Stomach (tissue), 9 donors: Measurements from ENCODE around the gene SF3A1. TPM values are rescaled to one million over a fixed set of nuclear protein-coding genes. Genes with fewer than 3 reads are reported as not detected.

ENCODE experiments used
- DNase-seq, 2 donors: peaks; one replicate each; pipeline versions ENCODE4 v3.0.0 to v3.0.0-alpha.2; 2013 to 2019
- H3K27ac ChIP-seq, 5 donors: fragments of 200-600 bp in 4 of 5; sonication (generic) in 4 of 5; one replicate each; pipeline ENCODE4 v1.5.1; 2013 to 2019; ENCODE audit warnings: mild to moderate bottlenecking in 1 of 5, moderate library complexity in 1 of 5
- H3K27me3 ChIP-seq, 3 donors: fragments of 200-600 bp; sonication (generic); one replicate each; pipeline ENCODE4 v1.5.1; 2017 to 2019; ENCODE audit warnings: mixed run types in 1 of 3
- H3K36me3 ChIP-seq, 4 donors: fragments of 200-600 bp; sonication (generic); 1 replicate in 3 of 4; 2 replicates in 1 of 4; pipeline ENCODE4 v1.5.1; 2016 to 2019
- H3K4me1 ChIP-seq, 4 donors: fragments of 200-600 bp; sonication (generic); one replicate each; pipeline ENCODE4 v1.5.1; 2016 to 2019
- H3K4me3 ChIP-seq, 4 donors: fragments of 200-600 bp; sonication (generic) in 3 of 4; one replicate each; pipeline ENCODE4 v1.5.1; 2016 to 2019; ENCODE audit warnings: mild to moderate bottlenecking in 1 of 4
- H3K9me3 ChIP-seq, 4 donors: fragments of 200-600 bp; sonication (generic); one replicate each; pipeline ENCODE4 v1.5.1; 2016 to 2019
- EP300 ChIP-seq: sonication (generic); formaldehyde crosslinking; IDR thresholded peaks from one replicate; pipeline ENCODE4 v1.6.1; 2017; ENCODE audit warnings: antibody characterized with exemption
- POLR2A ChIP-seq, 4 donors: fragments of 450-650 bp; IDR thresholded peaks; one replicate each; pipeline ENCODE4 v1.6.1; 2016; ENCODE audit warnings: antibody characterized with exemption in 4 of 4, control low read depth in 2 of 4, mild to moderate bottlenecking in 1 of 4, moderate library complexity in 1 of 4
- POLR2AphosphoS5 ChIP-seq, 3 donors: sonication (generic); formaldehyde crosslinking; IDR thresholded peaks; one replicate each; pipeline ENCODE4 v1.6.1; 2016; ENCODE audit warnings: antibody characterized with exemption in 3 of 3
- WGBS, 5 donors: extraction: QIAGEN DNeasy Blood & Tissue Kit in 3 of 5; methylation state at CpG; one replicate each; pipeline versions ENCODE4 v1.1.5 to v1.1.7; 2013 to 2018; 5-methylcytosine and 5-hydroxymethylcytosine counted together
- intact Hi-C: fragments of 100-400 bp; cut with DNase I; formaldehyde crosslinking; loops from one replicate; pipeline ENCODE4 v1.15.1; 2023; ENCODE audit warnings: low total_unique reads
- polyA plus RNA-seq, 3 donors: library from polyadenylated mRNA; stranded (reverse); fragments of 200-250 nt; gene quantifications; one replicate each; pipeline ENCODE4 v1.2.3, GENCODE V29; 2013
- total RNA-seq, 5 donors: library from RNA; depleted of rRNA; stranded (reverse); fragments of >200 nt; gene quantifications; one replicate each; pipeline versions ENCODE4 v1.1.0 to v1.2.3, GENCODE V29; 2014 to 2016
- TF ChIP-seq, protein P1 (sequence below), 7 experiments: fragments of 450-650 bp in 4 of 7; fragments of 200-600 bp in 3 of 7; sonication (generic) in 3 of 7; IDR thresholded peaks; one replicate each; pipeline ENCODE4 v1.5.1; 2016 to 2019; ENCODE audit warnings: antibody characterized with exemption in 7 of 7, control low read depth in 2 of 7, mild to moderate bottlenecking in 1 of 7
- donor health status: healthy with polysubstance abuse.
- donor health status: Bipolar disorder and iron deficiency.
- donor health status: healthy.

The SF3A1 gene
- total and polyA plus RNA-seq, 8 donors = 13.6 to 316 (median 30.6) TPM

DNA sequence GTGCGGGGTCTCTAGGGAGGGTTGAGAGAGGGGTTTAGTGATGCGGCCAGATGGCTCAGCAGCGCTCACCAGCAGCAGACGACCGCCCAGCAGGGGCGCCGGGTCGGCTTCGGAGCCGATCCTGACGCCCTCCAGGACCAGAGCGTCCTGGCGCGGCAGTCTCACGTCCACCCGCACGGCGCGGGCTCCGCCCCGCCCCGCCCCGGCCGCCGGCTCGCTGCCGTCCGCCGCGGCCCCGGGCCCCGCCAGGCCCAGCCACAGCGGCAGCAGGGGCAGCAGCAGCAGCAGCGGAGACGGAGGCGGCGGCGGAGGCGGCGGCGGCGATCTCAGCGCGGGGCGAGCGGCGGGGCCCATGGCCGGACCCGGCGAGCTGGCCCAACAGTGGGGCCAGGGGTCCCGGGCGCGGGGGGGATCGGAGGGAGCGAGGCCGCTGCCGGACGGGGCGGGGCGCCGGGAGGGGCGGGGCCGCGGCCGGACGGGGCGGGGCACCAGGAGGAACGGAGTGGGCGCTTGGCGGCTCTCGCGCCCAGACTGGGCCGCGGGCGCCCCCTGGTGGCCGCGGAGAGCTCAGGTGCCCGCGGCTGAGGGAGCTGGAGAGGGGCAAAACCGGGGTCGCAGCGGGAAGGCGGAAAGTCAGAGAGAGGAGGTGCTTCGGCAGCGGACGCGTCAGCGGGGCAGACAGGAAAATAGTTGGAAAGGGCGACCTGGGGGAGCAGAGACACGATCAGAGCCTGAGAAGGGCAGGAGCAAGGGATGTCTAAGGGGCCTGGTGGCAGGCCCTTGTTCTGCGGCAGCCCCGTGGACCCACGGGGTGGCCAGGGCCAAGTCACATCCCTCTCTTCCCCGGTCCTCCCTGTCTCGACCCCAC lies 30.5 kb upstream of the SF3A1 start, which contains the start of gene RNF215:
TSS of gene RNF215 (minus strand) at position 452 of the 868 bp plus-strand sequence. CDS start at position 354, 98 bp downstream.
- TF ChIP-seq POLR2AphosphoS5 (IDR thresholded peaks at IDR 0.05) (peak in 1 of 3 donors; percentile 31), POLR2A (IDR thresholded peaks at IDR 0.05) (no peak), EP300 (no peak)
- TF ChIP-seq, protein P1, sequence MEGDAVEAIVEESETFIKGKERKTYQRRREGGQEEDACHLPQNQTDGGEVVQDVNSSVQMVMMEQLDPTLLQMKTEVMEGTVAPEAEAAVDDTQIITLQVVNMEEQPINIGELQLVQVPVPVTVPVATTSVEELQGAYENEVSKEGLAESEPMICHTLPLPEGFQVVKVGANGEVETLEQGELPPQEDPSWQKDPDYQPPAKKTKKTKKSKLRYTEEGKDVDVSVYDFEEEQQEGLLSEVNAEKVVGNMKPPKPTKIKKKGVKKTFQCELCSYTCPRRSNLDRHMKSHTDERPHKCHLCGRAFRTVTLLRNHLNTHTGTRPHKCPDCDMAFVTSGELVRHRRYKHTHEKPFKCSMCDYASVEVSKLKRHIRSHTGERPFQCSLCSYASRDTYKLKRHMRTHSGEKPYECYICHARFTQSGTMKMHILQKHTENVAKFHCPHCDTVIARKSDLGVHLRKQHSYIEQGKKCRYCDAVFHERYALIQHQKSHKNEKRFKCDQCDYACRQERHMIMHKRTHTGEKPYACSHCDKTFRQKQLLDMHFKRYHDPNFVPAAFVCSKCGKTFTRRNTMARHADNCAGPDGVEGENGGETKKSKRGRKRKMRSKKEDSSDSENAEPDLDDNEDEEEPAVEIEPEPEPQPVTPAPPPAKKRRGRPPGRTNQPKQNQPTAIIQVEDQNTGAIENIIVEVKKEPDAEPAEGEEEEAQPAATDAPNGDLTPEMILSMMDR (IDR thresholded peaks at IDR 0.05) = peak in 6 of 7 experiments; percentile 26 to 97 (median 88)
- no peaks in the 10 kb centered on the region for H3K27me3 ChIP-seq
- no peaks in the 10 kb centered on the region for H3K9me3 ChIP-seq
- peaks cover 0 to 24% (median 18%) of the 10 kb centered on the region in 4 donors for H3K36me3 ChIP-seq
- peaks cover 12 to 21% (median 16%) of the 10 kb centered on the region in 4 donors for H3K4me1 ChIP-seq
- intact Hi-C loops = loop anchor here (5.0 kb wide), 1 partner anchor 100 kb away; the partner anchor contains the start of gene CASTOR1
- 1 to 8% (median 2%) methylated on average over 21 to 90 of the region's 95 CpGs for WGBS, 5 donors
- H3K4me3 ChIP-seq = peak within 1 kb of the TSS; percentile 57 to 64 (median 62)
- peak; percentile 87 to 95 for DNase-seq
- H3K27ac ChIP-seq = peak within 1 kb of the TSS; percentile 60 to 90 (median 86)

DNA sequence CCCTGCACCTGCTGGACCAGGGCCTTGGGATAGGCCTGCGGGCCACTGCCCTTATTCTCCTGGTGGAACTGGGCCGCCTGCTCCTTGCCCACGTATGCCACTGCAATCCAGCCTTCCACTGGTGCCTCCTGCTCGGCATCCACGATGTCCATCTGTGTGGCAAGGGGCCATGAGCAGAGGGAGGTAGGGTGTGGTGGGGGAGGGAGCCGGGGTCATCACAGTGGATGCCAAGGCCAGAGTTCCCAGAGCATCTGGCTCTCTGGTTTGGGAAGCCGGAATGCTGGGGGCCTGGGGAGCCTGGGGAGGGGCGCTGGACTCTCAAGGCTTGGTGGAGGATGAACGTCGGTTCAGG lies 29.9 kb upstream of the SF3A1 start:
- Histone ChIP-seq H3K27ac (peak overlapping the region; percentile 60 to 90 (median 86)), H3K4me1 (peaks cover 12 to 21% (median 16%) of the 10 kb centered on the region in 4 donors), H3K27me3 (no peaks in the 10 kb centered on the region), H3K36me3 (peaks cover 0 to 30% (median 23%) of the 10 kb centered on the region in 4 donors), H3K9me3 (no peaks in the 10 kb centered on the region), H3K4me3 (peak overlapping the region; percentile 57 to 64 (median 62))
- intact Hi-C loops = loop anchor here (5.0 kb wide), 1 partner anchor 99 kb away; the partner anchor contains the start of gene CASTOR1
- TF ChIP-seq, protein P1 (IDR thresholded peaks at IDR 0.05) = peak in 1 of 7 experiments; percentile 6
- TF ChIP-seq EP300 (no peak), POLR2A (IDR thresholded peaks at IDR 0.05) (no peak), POLR2AphosphoS5 (IDR thresholded peaks at IDR 0.05) (no peak)
- WGBS, 5 donors = 22 to 37% (median 27%) methylated on average over 6 to 10 of the region's 10 CpGs
- no peak for DNase-seq

DNA sequence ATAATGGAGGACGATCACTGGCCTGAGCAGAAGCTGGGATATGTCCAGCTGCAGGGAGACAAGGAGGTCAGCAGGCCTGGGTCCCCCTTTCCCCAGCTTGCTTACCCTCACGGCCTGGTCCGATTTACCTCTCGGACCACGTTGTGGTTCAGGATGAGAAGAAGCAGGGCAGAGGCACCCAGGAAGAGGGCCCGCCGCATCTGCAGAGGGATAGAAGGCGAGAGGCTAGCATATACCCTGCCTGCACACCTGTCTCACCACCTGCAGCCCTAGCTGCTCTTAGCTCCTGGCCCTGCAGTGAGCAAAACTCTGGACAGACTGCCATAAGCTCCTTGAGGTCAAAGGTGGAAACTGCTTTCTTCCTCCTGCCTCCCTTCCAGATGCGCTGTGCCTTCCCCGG lies 29.2 kb upstream of the SF3A1 start:
- WGBS, 5 donors = 89 to 95% (median 91%) methylated on average over 3 to 10 of the region's 10 CpGs

DNA sequence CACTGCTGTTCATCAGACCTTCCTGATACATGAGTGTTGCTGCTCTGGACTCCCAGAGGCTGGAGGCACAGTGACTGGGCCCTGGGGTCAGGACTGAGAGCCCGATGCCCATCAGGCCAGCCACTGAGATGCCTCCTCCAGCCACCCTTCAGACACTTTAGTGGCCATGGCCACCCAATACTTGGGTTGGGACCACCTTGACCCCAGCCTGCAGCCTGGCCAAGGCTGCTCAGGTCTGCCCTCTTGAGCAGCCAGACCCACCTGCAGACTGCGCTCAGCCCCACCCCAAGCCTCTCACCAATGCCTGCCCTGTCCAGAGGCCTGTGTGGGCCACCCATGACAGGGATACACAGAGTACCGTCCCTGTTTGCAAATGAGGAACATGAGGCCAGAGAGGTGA lies 26.4 kb upstream of the SF3A1 start:
- H3K4me1 ChIP-seq = peaks cover 12 to 18% (median 15%) of the 10 kb centered on the region in 4 donors
- peaks cover 0 to 59% (median 48%) of the 10 kb centered on the region in 4 donors for H3K36me3 ChIP-seq
- no peak overlapping the region for H3K27ac ChIP-seq
- H3K27me3 ChIP-seq = no peaks in the 10 kb centered on the region
- DNase-seq = no peak
- 62 to 97% (median 71%) methylated on average over 2 to 3 of the region's 3 CpGs for WGBS, 5 donors
- no peak overlapping the region for H3K4me3 ChIP-seq
- no peaks in the 10 kb centered on the region for H3K9me3 ChIP-seq
- intact Hi-C loops = loop anchor here (5.0 kb wide), 1 partner anchor 116 kb away; the partner anchor contains the start of gene OSM
- TF ChIP-seq POLR2AphosphoS5 (IDR thresholded peaks at IDR 0.05) (no peak), EP300 (no peak), POLR2A (IDR thresholded peaks at IDR 0.05) (no peak)
- TF ChIP-seq, protein P1 (IDR thresholded peaks at IDR 0.05) = no peak

More for the DNA sequence above, 29.2 kb upstream of the SF3A1 start:
- TF ChIP-seq, protein P1 (IDR thresholded peaks at IDR 0.05) = no peak
- no peak for TF ChIP-seq POLR2A (IDR thresholded peaks at IDR 0.05)
- no peak for TF ChIP-seq POLR2AphosphoS5 (IDR thresholded peaks at IDR 0.05)
- no peak for TF ChIP-seq EP300
- no peaks in the 10 kb centered on the region for H3K27me3 ChIP-seq
- H3K9me3 ChIP-seq = no peaks in the 10 kb centered on the region
- H3K4me3 ChIP-seq = peak overlapping the region in 1 of 4 donors; percentile 64
- no peak for DNase-seq
- intact Hi-C loops = loop anchor here (5.0 kb wide), 1 partner anchor 99 kb away; the partner anchor contains the start of gene CASTOR1
- no peak overlapping the region for H3K27ac ChIP-seq
- peaks cover 12 to 18% (median 15%) of the 10 kb centered on the region in 4 donors for H3K4me1 ChIP-seq
- H3K36me3 ChIP-seq = peaks cover 0 to 36% (median 29%) of the 10 kb centered on the region in 4 donors
